Caco-2 (cell line): ENCODE measurements around the gene CCDC120. TPM values are rescaled to one million over a fixed set of nuclear protein-coding genes. Genes with fewer than 3 reads are reported as not detected.

Experiments used
- BruUV-seq: library from RNA; stranded (reverse); fragments of 400-500 nt; replicated peaks from 2 replicates; lab custom pipeline; 2021; lab: Mats Ljungman, UMichigan
- CTCF ChIA-PET: fragments of 300-600 bp; sonication (Branson Sonifier 250); formaldehyde crosslinking; loops from one replicate; lab custom pipeline; 2022; ENCODE audit warnings: antibody characterized with exemption; lab: Charles Lee
- POLR2A ChIA-PET: fragments of 300-600 bp; sonication (Branson Sonifier 250); formaldehyde crosslinking; loops from one replicate; lab custom pipeline; 2022; ENCODE audit warnings: antibody characterized with exemption; lab: Charles Lee
- DNase-seq, 2 experiments: peaks; one replicate each; pipeline versions ENCODE4 v3.0.0 to v3.0.0-alpha.2; 2020 to 2022
- H3K27me3 ChIP-seq: replicated peaks from 2 replicates; pipeline ENCODE4 v1.6.0; 2011; ENCODE audit warnings: low read length; ENCODE audit not compliant: control insufficient read depth, insufficient read depth
- H3K36me3 ChIP-seq: 2 replicates; pipeline ENCODE4 v1.5.1; 2011; ENCODE audit warnings: low read length; ENCODE audit not compliant: control insufficient read depth, insufficient read depth
- H3K4me1 ChIP-seq: fragments of 250-450 bp; sonication (Bioruptor Pico); 2 replicates; pipeline ENCODE4 v1.5.1; 2020; ENCODE audit warnings: mild to moderate bottlenecking
- H3K4me3 ChIP-seq: 2 replicates; pipeline ENCODE4 v1.5.1; 2011; ENCODE audit warnings: low read depth, mild to moderate bottlenecking, control low read depth, low read length
- H3K9me3 ChIP-seq: fragments of 250-450 bp; sonication (Bioruptor Pico); 2 replicates; pipeline ENCODE4 v1.5.1; 2020; ENCODE audit warnings: mild to moderate bottlenecking, moderate library complexity
- H3K27ac Mint-ChIP-seq: one replicate; pipeline ENCODE4 v1.8.0; 2022; ENCODE audit warnings: mixed read lengths; ENCODE audit not compliant: unreplicated experiment
- H3K27me3 Mint-ChIP-seq: one replicate; pipeline ENCODE4 v1.8.0; 2022; ENCODE audit warnings: mixed read lengths; ENCODE audit not compliant: insufficient read depth, unreplicated experiment
- H3K36me3 Mint-ChIP-seq: one replicate; pipeline ENCODE4 v1.8.0; 2022; ENCODE audit warnings: mild to moderate bottlenecking, mixed read lengths; ENCODE audit not compliant: insufficient read depth, unreplicated experiment
- H3K4me1 Mint-ChIP-seq: one replicate; pipeline ENCODE4 v1.8.0; 2022; ENCODE audit warnings: low read depth, mixed read lengths; ENCODE audit not compliant: unreplicated experiment
- H3K4me3 Mint-ChIP-seq: one replicate; pipeline ENCODE4 v1.8.0; 2022; ENCODE audit warnings: mild to moderate bottlenecking, moderate library complexity, mixed read lengths; ENCODE audit not compliant: unreplicated experiment
- H3K9me3 Mint-ChIP-seq: one replicate; pipeline ENCODE4 v1.8.0; 2022; ENCODE audit warnings: mixed read lengths; ENCODE audit not compliant: unreplicated experiment
- intact Hi-C: fragments of 100-400 bp; cut with micrococcal nuclease; formaldehyde crosslinking; loops from one replicate; pipeline ENCODE4 v1.10.0; 2022; ENCODE audit not compliant: unreplicated experiment
- total RNA-seq: library from RNA; stranded (reverse); gene quantifications from 2 replicates; pipeline ENCODE4 v1.2.3, GENCODE V29; 2022
- TF ChIP-seq, protein P1 (sequence below), 2 experiments: fragments of 200-600 bp in 1 of 2; IDR thresholded peaks; 1 replicate in 1 of 2; 2 replicates in 1 of 2; pipeline versions ENCODE4 v1.5.1 to v1.8.0; 2011 to 2022; ENCODE audit warnings: antibody characterized with exemption in 1 of 2, control low read depth in 1 of 2, inconsistent platforms in 1 of 2, low read depth in 1 of 2, low read length in 1 of 2, mild to moderate bottlenecking in 1 of 2, moderate library complexity in 1 of 2; ENCODE audit not compliant: insufficient read depth in 1 of 2, severe bottlenecking in 1 of 2, unreplicated experiment in 1 of 2

Gene CCDC120
- total RNA-seq, 1 experiment from 2014 or later = 16.7 TPM

DNA sequence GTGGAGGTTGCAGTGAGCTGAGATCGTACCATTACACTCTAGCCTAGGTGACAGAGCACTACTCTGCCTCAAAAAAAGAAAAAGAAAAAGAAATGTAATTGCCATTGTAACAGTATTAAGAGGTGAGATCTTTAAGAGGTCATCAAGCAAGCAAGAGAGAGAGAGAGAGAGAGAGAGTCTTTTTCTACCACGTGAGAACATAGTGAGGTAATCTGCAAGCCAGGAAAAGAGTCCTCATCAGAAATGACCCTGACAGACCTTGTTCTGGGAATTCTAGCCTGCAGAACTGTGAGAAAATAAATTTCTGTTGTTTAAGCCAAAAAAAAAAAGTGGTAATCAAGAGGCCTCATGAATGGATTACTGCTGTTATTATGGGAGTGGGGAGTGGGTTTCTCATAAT, 49.8 kb downstream of the CCDC120 start:
- H3K27ac Mint-ChIP-seq = no peak overlapping the region
- Histone ChIP-seq H3K4me1 (no peaks in the 10 kb centered on the region), H3K36me3 (no peaks in the 10 kb centered on the region), H3K27me3 (no peaks in the 10 kb centered on the region), H3K9me3 (no peaks in the 10 kb centered on the region), H3K4me3 (no peak overlapping the region)
- no TSS peak for BruUV-seq
- intact Hi-C loops = loop anchor here (10.0 kb wide), 1 partner anchor 64 kb away; the partner anchor contains the start of gene TFE3
- H3K27me3 Mint-ChIP-seq = no peaks in the 10 kb centered on the region
- ChIA-PET CTCF (no interaction called here), POLR2A (no interaction called here)
- TF ChIP-seq, protein P1, sequence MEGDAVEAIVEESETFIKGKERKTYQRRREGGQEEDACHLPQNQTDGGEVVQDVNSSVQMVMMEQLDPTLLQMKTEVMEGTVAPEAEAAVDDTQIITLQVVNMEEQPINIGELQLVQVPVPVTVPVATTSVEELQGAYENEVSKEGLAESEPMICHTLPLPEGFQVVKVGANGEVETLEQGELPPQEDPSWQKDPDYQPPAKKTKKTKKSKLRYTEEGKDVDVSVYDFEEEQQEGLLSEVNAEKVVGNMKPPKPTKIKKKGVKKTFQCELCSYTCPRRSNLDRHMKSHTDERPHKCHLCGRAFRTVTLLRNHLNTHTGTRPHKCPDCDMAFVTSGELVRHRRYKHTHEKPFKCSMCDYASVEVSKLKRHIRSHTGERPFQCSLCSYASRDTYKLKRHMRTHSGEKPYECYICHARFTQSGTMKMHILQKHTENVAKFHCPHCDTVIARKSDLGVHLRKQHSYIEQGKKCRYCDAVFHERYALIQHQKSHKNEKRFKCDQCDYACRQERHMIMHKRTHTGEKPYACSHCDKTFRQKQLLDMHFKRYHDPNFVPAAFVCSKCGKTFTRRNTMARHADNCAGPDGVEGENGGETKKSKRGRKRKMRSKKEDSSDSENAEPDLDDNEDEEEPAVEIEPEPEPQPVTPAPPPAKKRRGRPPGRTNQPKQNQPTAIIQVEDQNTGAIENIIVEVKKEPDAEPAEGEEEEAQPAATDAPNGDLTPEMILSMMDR (IDR thresholded peaks at IDR 0.05; ENCODE audit: insufficient read depth in 1 of 2, low read depth in 1 of 2, low read length in 1 of 2, severe bottlenecking in 1 of 2, unreplicated experiment in 1 of 2) = no peak
- peaks cover 15% of the 10 kb centered on the region for H3K36me3 Mint-ChIP-seq
- H3K9me3 Mint-ChIP-seq = no peaks in the 10 kb centered on the region
- DNase-seq = no peak
- H3K4me3 Mint-ChIP-seq = no peak overlapping the region
- no peaks in the 10 kb centered on the region for H3K4me1 Mint-ChIP-seq

DNA sequence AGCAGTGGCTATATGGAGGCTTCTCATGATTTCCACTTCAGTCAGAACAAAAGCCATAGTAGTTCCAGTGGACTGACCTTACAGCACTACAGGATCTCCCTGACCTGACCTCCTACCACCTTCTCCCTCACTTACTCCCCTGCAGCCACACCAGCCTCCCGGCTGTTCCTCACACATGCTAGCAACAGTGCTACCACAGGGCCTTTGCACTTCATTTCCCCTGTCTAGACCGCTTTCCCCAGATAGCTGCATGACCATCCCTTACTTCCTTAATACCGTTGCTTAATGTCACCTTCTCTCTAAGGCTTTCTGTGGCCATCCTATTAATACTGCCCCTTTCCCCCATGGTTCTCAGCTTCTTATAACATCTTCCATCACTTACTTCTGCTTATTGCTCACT, 51.6 kb downstream of the CCDC120 start:
- H3K9me3 Mint-ChIP-seq = no peaks in the 10 kb centered on the region
- Histone ChIP-seq H3K27me3 (no peaks in the 10 kb centered on the region), H3K36me3 (no peaks in the 10 kb centered on the region), H3K4me3 (no peak overlapping the region), H3K9me3 (no peaks in the 10 kb centered on the region), H3K4me1 (no peaks in the 10 kb centered on the region)
- ChIA-PET POLR2A (no interaction called here), CTCF (no interaction called here)
- H3K27ac Mint-ChIP-seq = no peak overlapping the region
- no peak overlapping the region for H3K4me3 Mint-ChIP-seq
- TF ChIP-seq, protein P1 (IDR thresholded peaks at IDR 0.05; ENCODE audit: insufficient read depth in 1 of 2, low read depth in 1 of 2, low read length in 1 of 2, severe bottlenecking in 1 of 2, unreplicated experiment in 1 of 2) = no peak
- no peaks in the 10 kb centered on the region for H3K4me1 Mint-ChIP-seq
- intact Hi-C loops = no loop called here
- no TSS peak for BruUV-seq
- H3K27me3 Mint-ChIP-seq = no peaks in the 10 kb centered on the region
- H3K36me3 Mint-ChIP-seq = peaks cover 20% of the 10 kb centered on the region
- DNase-seq = no peak

DNA sequence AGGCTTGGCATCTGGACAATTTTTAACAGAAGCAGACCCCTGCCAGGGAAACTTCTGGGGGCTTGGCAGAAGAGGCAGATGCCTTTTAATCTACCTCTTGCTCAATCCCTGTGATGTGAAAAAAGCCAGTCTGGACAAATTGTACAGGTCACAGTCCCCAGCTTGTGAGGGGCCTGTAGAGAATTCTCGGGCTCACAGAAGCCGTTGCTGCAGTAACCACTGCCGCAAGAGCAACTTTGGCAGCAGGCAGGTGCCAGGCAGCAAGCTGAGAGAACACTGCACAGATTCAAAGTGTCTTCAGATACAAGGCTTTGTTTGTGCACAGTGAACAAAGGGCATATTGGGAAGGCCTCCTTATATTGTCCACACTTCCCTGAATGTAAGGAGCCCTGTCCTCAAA, 53.0 kb downstream of the CCDC120 start:
- no TSS peak for BruUV-seq
- Mint-ChIP-seq H3K4me3 (no peak overlapping the region), H3K27ac (no peak overlapping the region), H3K4me1 (no peaks in the 10 kb centered on the region), H3K27me3 (no peaks in the 10 kb centered on the region), H3K9me3 (no peaks in the 10 kb centered on the region), H3K36me3 (peaks cover 24% of the 10 kb centered on the region)
- H3K36me3 ChIP-seq = peaks cover 1% of the 10 kb centered on the region; the same call in 1 of the 2 replicates
- H3K27me3 ChIP-seq = no peaks in the 10 kb centered on the region
- ChIA-PET CTCF (no interaction called here), POLR2A (no interaction called here)
- DNase-seq = no peak
- TF ChIP-seq, protein P1 (IDR thresholded peaks at IDR 0.05; ENCODE audit: insufficient read depth in 1 of 2, low read depth in 1 of 2, low read length in 1 of 2, severe bottlenecking in 1 of 2, unreplicated experiment in 1 of 2) = no peak
- H3K9me3 ChIP-seq = no peaks in the 10 kb centered on the region
- no peak overlapping the region for H3K4me3 ChIP-seq
- intact Hi-C loops = no loop called here
- no peaks in the 10 kb centered on the region for H3K4me1 ChIP-seq
